GM21717 (cell line): ENCODE results near the gene ZDHHC1.

ENCODE experiments used
- ATAC-seq: cut with Tn5 transposase; IDR thresholded peaks from one replicate; pipeline ENCODE4 v1.9.1; 2021; ENCODE audit warnings: mild to moderate bottlenecking, moderate library complexity; ENCODE audit not compliant: unreplicated experiment

ZDHHC1 gene, protein sequence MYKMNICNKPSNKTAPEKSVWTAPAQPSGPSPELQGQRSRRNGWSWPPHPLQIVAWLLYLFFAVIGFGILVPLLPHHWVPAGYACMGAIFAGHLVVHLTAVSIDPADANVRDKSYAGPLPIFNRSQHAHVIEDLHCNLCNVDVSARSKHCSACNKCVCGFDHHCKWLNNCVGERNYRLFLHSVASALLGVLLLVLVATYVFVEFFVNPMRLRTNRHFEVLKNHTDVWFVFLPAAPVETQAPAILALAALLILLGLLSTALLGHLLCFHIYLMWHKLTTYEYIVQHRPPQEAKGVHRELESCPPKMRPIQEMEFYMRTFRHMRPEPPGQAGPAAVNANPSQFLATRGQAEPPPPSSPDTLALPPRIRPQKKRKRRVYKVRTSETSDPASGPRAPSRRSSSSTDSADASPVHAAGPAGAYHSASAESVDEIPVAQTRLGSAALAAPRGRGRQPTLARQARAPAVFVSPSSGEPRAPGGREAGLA

GRCh38 chr16:67415872-67416793 is at the start of gene ZDHHC1:
ZDHHC1 (minus strand) TSS chr16:67416477; CDS start chr16:67407775, 8,702 bp downstream.
- no peak for ATAC-seq

GRCh38 chr16:67464565-67464964 is 48.3 kb upstream of the ZDHHC1 start:
- no peak for ATAC-seq

DNA sequence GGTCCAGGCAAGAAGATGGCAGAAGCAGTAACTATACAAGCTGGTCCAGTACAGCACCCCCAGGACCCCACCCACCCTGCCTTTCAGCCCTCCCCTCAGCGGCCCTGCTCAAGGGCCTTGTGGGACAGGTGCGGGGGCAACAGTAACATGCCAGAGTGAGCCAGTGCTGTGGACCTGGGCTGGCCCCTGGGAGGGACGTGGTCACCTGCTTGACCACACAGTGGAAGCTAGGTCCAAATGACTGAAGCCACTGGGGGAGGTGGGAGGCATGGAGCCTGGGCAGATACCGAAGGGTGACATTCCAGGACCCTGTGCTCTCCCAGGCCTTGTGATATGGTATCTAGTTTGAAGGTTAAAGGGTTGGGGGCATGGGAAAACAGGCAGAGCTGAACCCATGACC is 47.4 kb upstream of the ZDHHC1 start:
- ATAC-seq: no peak

DNA sequence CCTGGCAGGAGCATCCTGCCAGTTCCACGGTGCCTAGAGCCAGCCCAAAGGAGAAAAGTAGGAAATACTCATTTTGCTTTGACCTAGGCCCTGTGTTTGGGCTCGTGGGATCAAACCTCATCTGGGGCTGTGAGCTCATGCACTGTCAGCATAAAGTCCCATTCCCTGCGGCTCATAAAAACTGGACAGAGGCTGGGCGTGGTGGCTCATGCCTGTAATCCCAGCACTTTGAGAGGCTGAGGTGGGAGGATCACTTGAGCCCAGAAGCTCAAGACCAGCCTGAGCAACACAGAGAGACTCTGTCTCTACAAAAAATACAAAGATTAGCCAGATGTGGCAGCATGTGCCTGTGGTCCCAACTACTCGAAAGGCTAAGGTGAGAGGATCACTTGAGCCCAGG is 46.8 kb upstream of the ZDHHC1 start:
- ATAC-seq: no peak

- ATAC-seq: no peak
These were observed 46.0 kb upstream of the ZDHHC1 start for GRCh38 chr16:67462279-67462655.

GRCh38 chr16:67461600-67462278 is 45.5 kb upstream of the ZDHHC1 start:
- no peak for ATAC-seq

- no peak for ATAC-seq
These were observed 44.7 kb upstream of the ZDHHC1 start for GRCh38 chr16:67460961-67461360.

DNA sequence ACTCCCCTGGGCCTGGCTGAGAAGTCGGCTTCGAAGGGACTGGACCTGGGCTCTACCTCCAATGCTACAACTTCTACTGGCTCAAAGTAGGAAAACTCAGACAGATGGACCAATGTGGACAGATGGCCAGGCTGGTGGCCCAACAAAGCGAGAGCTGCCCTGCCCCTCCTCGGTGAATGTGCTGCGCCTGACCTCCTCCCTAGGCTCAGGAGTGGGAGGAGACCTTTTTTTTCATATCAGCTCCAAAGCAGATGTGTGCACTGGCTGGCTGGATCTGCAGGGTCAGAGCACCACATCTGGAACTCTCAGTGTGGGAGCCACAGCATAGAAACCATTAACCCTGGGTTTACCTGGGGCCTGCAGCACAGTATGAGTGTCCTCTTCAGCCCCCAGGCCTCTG is 43.9 kb upstream of the ZDHHC1 start:
- ATAC-seq: no peak

- no peak for ATAC-seq
These were observed 43.5 kb upstream of the ZDHHC1 start for GRCh38 chr16:67459861-67460150.

DNA sequence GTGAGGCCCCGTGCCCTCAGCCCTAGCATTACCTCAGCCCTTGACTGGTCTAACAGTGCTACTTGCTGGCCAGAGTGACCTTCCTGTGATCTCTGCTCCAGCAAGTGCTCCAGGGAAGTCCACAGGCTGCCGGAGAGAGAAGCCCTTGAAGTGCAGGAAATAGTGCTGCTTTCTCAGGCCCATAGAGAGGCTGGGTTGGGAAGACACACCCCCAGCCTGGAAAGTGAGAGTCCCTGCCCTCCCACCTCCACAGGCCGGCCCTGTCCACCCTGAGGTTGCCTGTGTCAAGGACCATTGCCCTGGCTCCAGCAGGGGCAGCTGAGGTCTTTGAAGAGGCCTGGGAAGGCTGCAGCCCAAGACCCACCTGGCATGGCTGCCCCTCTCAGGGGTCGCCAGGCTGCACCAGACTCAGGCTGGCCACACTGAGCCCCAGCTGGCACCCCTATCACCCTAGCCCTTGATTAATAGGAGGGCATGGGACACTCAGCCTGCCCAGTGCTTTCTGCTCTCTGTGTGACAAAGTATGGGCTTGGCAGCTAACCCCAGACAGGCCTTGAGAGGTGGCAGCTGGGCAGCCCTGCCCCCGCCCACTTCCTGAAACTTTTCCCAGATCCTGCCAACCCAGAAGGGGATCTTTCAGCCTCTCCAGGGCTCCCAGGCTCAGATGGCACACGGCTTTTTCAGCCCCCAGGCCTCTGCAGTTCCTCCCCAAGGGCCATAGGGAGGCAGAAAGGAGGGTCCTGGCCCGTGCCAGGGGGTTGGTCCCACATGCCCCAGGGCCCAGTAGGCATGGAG is 43.0 kb upstream of the ZDHHC1 start:
- no peak for ATAC-seq

- ATAC-seq: no peak
These were observed 41.9 kb upstream of the ZDHHC1 start for GRCh38 chr16:67458121-67458641.

- ATAC-seq: no peak
These were observed 41.3 kb upstream of the ZDHHC1 start for GRCh38 chr16:67457611-67458010.

GRCh38 chr16:67456391-67457081 is 40.3 kb upstream of the ZDHHC1 start:
- ATAC-seq: no peak

GRCh38 chr16:67454852-67455251 is 38.6 kb upstream of the ZDHHC1 start:
- ATAC-seq: no peak

DNA sequence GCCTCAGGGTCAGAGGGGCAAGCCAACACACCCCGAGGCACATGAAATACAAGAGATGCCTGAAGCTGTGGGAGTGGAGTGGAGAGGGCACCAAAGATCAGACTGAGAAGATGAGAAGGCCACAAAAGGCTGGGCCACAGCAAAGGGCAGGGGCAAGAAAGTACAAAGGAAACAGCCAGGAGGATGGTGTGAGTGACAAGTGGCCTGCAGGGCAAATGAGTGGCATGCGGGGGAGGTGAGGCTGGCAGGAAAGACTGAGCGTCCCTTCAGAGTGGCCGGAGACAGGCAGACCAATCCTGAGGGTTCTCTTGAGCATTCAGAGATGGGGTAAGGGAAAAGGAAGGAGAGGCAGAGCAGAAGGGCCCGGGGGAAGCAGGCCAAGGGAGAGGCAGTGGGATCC is 37.8 kb upstream of the ZDHHC1 start:
- ATAC-seq: no peak

- ATAC-seq: no peak
These were observed 35.6 kb upstream of the ZDHHC1 start for GRCh38 chr16:67451704-67452435.

DNA sequence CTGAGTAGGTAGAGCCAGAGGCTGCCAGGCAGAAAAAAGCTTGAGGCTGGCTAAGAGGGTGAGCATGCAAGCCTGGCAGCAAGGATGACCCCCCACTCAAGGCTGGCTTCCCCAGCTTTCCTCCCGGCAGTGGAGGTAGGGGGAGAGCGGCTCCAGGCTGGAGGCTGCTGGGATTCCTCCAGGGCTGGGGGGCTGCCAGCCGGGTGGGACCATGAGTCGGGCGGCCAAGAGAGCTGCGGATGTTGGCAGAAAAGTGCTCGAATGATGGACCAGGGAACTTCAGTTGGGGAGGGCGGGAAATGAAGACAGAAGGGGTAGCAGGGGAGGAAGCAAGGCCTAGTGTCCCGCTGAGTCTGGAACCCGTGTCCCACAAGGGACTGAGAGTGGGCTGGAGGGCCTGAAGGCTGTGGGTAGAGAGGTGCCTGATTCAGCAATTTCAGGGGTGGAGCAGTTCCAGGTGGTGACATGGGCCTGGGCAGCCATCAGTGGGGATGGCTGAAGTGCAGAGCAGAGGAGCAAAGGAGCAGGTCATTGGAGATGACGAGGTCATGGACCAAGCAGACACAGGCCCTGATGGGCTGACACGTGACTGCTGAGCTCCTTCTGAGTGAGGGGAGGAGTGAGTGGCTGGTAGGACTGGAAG is 34.9 kb upstream of the ZDHHC1 start:
- ATAC-seq: no peak

DNA sequence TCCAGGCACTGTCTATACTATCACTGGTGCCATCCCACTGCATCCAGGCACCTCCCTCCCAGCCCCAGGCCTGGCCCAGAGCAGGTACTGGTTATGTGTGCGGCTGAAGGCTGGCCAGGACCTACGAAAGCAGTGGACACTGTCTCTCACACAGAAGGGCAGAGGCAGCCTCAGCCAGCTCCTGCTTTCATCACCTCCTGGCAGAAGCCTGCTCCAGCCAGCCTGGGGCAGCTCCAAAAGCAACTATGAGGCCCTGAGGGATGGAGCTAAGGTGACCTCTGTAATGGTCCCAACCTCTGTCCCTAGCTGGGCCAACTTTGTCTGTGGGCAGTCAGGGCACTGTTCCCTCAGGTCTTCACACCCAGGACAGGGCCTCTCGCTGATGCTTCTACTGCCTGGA is 33.5 kb upstream of the ZDHHC1 start:
- no peak for ATAC-seq

- no peak for ATAC-seq
These were observed 33.1 kb upstream of the ZDHHC1 start for GRCh38 chr16:67449336-67449735.
